ENCODE measurements around the gene CST4. TPM values are rescaled to one million over a fixed set of nuclear protein-coding genes. Genes with fewer than 3 reads are reported as not detected.

Gene CST4
- total RNA-seq, 1 experiment from 2014 or later, result not detected

- TF ChIP-seq ZMAT4 (CRISPR knock-in tag; IDR thresholded peaks at IDR 0.05) (no peak), FOXJ3 (CRISPR knock-in tag; IDR thresholded peaks at IDR 0.05; ENCODE audit: borderline replicate concordance) (no peak)
These were observed 507 bp upstream of the CST4 start (continued) for GRCh38 chr20:23689399-23689690.

- DNase-seq (ENCODE audit: low spot score) (no peak), ATAC-seq (no peak)
- peaks cover 6% of the 10 kb centered on the region for H3K4me1 Mint-ChIP-seq
- H3K4me3 Mint-ChIP-seq, result no peak overlapping the region
- H3K9me3 Mint-ChIP-seq, result peaks cover 11% of the 10 kb centered on the region; the same call in 1 of the 2 replicates
- no peaks in the 10 kb centered on the region; the same call in 1 of the 2 replicates for H3K36me3 Mint-ChIP-seq
- TF ChIP-seq OVOL2 (CRISPR knock-in tag; IDR thresholded peaks at IDR 0.05; ENCODE audit: borderline replicate concordance), result no peak
- TF ChIP-seq ELF4 (CRISPR knock-in tag; IDR thresholded peaks at IDR 0.05; ENCODE audit: low read depth), result no peak
- TF ChIP-seq, protein P1, sequence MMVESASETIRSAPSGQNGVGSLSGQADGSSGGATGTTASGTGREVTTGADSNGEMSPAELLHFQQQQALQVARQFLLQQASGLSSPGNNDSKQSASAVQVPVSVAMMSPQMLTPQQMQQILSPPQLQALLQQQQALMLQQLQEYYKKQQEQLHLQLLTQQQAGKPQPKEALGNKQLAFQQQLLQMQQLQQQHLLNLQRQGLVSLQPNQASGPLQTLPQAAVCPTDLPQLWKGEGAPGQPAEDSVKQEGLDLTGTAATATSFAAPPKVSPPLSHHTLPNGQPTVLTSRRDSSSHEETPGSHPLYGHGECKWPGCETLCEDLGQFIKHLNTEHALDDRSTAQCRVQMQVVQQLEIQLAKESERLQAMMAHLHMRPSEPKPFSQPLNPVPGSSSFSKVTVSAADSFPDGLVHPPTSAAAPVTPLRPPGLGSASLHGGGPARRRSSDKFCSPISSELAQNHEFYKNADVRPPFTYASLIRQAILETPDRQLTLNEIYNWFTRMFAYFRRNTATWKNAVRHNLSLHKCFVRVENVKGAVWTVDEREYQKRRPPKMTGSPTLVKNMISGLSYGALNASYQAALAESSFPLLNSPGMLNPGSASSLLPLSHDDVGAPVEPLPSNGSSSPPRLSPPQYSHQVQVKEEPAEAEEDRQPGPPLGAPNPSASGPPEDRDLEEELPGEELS (CRISPR knock-in tag; IDR thresholded peaks at IDR 0.05), result no peak
- TF ChIP-seq ZNF671 (CRISPR knock-in tag; IDR thresholded peaks at IDR 0.05), result no peak
- no peak for TF ChIP-seq ZNF281 (CRISPR knock-in tag; IDR thresholded peaks at IDR 0.05)
- TF ChIP-seq ATF6 (CRISPR knock-in tag; IDR thresholded peaks at IDR 0.05), result no peak
- TF ChIP-seq ERG (CRISPR knock-in tag; IDR thresholded peaks at IDR 0.05), result no peak
- TF ChIP-seq NFYB (CRISPR knock-in tag; conservative IDR thresholded peaks at IDR 0.05; ENCODE audit: low read depth), result no peak
- no peak for TF ChIP-seq ATF2 (CRISPR knock-in tag; IDR thresholded peaks at IDR 0.05; ENCODE audit: borderline replicate concordance, low read depth)
- TF ChIP-seq, protein P2, sequence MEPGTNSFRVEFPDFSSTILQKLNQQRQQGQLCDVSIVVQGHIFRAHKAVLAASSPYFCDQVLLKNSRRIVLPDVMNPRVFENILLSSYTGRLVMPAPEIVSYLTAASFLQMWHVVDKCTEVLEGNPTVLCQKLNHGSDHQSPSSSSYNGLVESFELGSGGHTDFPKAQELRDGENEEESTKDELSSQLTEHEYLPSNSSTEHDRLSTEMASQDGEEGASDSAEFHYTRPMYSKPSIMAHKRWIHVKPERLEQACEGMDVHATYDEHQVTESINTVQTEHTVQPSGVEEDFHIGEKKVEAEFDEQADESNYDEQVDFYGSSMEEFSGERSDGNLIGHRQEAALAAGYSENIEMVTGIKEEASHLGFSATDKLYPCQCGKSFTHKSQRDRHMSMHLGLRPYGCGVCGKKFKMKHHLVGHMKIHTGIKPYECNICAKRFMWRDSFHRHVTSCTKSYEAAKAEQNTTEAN (CRISPR knock-in tag; IDR thresholded peaks at IDR 0.05), result no peak
- POLR2A ChIA-PET, result no interaction called here
- H3K27me3 Mint-ChIP-seq (ENCODE audit: low read depth), result peaks cover 4% of the 10 kb centered on the region; the same call in 1 of the 2 replicates
- H3K27ac Mint-ChIP-seq, result no peak overlapping the region
- CTCF ChIA-PET, result interaction anchor here (1.1 to 1.4 kb wide), 3 partner anchors 17 to 241 kb away, joined by 3 to 5 read pairs (median 3); no protein-coding TSS in a partner anchor
These were observed 852 bp downstream of the CST4 start for GRCh38 chr20:23687986-23688385.

Data from WTC11 (cell line).